T follicular helper cell (primary cell): ENCODE results near the gene HIGD1A.

Experiments used
- DNase-seq: peaks from one replicate; pipeline ENCODE4 v3.0.0-alpha.2; 2020; ENCODE audit warnings: low read depth
- total RNA-seq, 2 experiments: gene quantifications; one replicate each; lab custom pipeline; 2026; lab: John Stamatoyannopoulos, UW

Gene HIGD1A
- 15.4 to 30.4 reads per million in 2 experiments for total RNA-seq

DNA sequence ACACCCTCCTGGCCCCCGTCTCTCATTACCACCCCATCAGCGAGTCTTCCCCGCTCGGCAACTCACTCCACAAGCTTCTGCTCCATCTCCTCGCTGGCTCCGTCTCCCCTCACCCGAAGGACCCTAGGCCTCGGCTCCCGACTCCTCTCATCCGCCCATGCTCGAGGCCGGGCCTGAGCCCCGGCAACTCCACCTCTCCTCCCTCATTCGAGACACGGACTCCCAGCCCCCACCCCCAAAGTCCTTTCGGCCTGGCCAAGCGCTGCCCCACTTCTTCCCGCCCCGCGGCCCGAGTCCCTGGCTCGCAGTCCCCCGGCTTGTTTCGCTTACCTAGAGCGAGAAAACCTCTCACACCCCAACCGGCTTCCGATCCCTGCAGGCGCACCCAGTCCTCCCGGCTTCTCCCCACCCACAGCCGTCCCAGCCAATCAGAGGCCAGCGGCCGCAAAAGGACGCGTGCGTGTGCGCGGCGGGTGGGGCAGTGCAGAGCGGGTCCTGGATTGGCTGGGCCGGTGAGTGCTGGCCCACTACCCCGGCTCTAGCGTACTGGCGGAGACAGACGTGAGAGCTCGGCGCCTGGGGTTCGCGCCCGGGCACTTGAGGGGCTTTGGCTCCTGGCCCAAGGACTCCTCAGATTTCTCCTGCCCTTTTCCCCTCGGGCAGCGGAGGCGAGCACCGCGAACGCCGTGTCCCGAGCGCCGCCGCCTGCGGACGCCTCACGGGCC lies at the start of gene HIGD1A:
TSS of gene HIGD1A (minus strand) at position 385 of the 725 bp plus-strand sequence. CDS start 10,237 bp downstream, outside the sequence.
- DNase-seq = peak; percentile 89

DNA sequence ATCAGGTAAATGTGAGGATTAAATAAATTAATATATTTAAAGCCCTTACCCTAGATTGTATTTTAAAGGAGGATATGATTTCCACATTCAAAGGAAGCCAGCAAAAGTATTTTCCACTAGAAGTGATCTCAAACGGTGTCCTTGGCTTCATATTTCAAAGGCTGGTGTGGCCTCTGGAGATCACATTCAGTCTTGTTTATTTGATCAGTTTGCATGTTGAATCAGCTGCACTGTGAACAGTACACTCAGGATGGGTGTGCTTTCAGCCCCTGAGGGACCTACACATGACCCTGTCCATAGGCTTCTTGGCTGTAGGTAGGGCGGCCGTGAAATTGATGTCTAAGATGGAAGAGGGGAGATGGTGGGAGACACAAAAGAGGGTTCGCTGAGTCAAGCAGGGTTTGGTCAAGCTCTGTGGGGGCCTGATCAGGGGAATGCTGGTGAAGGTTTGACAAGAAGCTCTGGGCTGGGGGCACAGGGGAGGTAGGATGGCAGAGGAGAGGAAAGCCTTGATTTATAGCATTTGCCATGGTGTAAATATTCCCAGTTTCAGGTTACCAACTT lies 49.5 kb upstream of the HIGD1A start:
- no peak for DNase-seq

DNA sequence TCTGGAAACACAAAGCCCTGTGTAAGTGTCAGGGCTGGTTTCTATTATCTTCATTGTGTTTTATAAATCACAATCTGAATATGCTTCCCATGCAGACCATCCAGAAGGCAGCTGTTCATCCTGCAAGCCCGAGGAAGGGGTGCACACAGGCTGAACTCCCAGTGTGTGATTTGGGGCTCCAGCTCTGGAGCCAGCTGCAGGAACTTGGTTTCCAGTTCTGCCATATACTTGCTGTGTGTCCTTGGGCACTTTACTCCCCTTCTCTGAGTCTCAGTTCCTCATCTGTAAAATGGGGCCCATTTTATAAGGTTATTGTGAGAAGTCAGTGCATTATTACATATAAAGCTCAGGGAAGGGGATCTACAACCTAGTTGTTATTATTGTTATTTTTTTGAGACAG lies 48.8 kb upstream of the HIGD1A start:
- no peak for DNase-seq

DNA sequence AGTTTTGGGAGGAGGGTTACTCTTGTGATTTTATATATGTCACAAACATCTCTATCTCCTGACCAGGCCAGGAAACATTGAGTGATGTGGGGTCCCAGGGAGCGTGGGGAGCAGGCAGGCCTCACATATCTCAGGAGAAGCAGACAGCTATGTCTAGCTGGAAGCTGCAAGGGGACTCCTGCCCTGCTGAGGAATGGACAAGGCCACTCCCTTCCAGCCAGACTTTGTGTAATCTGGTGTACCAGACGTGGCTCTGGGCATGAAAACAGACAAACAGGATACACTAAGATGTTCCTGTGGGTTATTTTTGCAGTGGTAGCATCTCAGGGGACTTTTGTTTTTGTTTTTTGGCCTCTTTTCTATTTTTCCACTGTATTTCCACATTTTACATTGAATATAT lies 48.2 kb upstream of the HIGD1A start:
- no peak for DNase-seq

DNA sequence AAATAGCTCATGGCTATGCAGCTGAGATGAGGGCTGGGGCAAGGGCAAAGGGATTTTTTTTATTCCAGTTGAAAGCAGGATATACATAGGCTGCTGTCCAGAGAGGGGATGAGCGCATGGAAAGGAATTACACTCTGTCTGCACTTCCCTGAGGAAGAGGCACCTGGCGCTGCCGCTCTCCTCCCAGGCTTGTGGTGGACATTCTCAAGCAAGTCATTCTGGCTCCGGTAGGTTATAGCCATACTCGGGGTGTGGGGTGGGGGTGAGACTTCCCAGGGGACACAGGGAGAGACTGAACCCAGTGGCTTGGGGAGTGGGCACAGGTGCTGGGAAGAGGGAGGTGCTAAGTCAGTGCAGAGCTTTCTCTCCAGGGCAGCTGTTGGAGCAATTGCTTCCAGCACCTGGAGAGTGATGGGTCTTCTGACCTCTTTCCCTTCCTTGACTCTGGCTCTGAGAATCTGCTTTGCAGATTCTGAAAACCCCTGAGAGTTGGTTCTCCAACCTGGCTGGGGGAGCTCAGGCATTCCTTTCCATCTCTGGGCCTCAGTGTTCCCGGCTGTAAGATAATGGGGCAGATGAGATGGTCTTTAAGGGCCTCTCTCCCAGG lies 47.0 kb upstream of the HIGD1A start:
- DNase-seq = no peak

DNA sequence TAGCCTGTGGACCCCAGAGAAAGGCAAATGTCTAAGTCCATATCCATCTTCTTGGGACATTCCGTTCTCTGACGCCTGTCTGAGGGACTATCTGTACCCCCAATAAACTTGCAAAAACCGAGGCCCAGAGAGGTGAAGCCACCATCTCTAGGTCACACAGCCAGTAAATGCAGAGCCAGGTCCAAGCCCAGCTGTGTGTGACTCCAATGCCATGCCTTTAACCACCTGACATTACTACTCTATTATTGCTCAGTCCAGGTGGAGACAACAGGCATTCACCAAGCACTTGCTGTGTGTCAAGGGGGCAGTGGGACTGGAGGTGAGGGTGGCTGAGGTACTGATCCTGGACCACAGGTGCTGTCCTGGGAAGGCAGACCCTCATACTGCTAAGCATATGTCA lies 46.0 kb upstream of the HIGD1A start:
- DNase-seq = no peak

DNA sequence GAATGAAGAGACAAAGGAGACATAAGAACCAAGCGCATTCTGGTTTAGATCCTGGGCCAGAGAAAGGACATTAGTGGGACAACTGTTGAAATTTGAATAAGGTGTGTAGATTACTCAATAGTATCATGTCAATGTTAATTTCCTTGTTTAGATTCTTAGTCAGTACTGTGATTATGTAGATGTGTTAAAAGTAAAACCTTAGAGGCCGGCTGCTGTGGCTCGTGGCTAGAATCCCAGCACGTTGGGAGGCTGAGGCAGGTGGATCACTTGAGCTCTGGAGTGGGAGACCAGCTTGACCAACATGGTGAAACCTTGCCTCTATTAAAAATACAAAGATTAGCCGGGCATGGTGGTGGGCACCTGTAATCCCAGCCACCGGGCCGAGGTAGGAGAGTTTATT lies 44.7 kb upstream of the HIGD1A start:
- DNase-seq = no peak

DNA sequence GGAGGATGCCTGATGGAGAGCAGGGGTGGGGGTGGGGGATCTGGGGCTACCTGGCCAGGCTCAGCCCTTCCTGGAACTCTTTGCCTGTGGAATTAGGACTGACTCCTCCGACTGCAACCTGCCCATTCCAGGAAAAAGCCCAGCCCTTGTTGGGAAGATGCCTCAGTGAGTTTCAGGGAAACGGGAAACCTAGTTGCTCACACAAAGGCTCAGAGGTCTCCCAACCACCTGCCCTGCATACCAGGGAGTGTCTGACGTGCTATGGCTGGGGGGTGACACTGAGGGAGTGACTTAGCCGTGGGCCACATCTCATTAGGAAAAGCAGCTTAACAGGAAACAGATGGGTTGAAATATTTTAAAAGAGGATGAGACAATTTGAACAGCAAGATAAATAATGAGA lies 43.4 kb upstream of the HIGD1A start:
- no peak for DNase-seq

DNA sequence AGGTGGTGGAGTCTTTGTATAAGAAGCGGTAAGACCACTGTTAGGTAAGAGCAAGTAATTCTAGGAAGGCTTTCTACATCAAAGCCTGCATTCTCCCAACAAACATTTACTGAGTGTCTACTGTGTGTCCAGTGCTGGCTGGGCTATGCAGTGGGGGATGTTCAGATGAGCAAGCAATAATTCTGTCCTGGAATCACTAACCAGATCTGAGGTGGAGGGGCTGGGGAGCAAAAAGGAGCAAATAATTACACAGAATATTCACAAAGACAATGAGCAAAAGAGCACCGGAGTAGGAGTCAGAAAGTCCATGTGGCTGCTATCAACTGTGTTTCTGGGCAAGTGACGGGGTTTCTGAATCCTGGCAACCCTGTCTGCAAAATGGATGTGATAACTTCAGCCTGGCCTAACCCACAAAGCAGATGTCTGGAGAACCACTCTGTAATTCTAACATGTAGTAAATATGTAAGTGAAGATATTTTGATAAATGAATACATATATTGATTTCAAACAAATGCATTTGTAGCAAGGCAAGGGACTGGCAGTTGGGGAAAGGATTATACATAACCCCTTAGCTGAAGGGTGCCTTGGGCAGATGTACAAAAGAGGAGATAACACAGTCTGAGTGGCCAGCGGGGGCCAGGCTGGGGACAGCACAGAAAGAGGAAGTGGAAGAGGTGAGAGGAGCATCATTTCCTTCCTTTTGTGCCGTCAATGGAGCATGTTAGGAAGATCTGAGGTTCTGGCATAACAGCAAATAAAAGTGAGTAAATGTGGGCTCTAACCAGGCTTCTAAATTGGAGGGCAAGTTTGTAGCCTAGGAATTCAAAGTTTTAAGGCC lies 42.6 kb upstream of the HIGD1A start:
- no peak for DNase-seq

DNA sequence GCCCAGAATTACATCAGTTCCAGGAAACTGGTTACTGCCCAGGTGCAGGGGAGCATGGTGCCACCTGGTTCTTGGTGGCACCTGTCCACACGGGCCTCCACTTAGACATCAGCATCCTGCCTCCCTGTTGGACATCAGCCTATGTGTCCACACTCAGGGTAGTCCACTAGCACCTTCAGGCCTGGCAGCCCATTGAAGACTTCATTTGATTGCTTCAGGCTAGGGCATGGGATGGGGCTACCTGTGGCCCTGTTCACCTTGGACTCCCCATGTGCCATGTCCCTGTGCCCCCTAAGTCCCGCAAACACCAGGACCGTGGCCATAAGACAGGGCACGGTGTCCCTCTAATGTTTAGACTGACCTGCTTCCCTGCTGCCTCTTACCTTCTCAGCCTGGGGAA lies 40.5 kb upstream of the HIGD1A start:
- DNase-seq = no peak

DNA sequence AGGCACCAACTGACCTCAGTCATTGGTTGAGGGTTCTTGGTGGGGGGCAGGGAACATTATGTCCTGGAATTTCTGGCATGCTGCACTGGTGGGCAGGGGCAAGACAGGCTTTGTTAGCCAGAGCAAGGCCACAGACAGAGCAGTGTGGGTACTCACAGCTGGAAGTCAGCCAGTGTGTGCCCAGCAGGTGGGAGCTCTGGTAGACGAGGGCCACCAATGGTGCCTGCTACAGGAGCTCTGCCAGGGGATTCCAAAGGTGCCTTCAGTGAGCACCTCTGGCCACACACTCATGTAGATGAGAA lies 40.1 kb upstream of the HIGD1A start:
- no peak for DNase-seq

DNA sequence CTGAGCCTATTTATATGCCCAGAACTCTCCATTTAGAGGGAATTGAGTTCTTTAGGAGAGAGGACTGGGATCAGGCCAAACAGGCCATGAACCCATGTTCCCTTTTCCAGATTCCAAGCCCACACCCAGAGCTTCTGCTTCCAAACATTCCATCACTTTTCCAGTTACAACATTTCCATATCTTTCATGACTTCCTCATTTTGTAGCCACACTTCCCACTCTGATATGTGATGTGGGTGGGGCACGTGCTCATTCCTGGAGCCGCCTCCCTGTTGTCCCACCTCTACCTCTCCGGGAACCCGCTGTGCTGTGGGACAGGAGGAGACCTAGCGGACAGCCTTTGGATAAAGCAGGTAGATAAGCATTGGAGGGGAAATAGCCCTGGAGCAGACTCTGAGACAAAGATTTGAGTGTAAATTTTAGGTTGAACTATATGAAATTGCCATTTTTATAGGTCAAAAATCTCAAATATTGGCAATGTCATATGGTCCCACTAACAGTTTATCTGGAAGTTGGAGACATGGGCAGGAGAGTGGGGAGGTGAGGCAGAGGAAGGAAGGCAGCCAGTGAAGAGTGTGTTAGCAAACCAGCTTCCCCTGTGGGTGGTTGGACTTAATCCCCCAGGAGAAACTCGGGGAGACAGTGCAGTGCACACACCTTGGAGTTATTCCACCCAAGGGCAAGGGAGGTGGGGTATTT lies 39.6 kb upstream of the HIGD1A start:
- no peak for DNase-seq

DNA sequence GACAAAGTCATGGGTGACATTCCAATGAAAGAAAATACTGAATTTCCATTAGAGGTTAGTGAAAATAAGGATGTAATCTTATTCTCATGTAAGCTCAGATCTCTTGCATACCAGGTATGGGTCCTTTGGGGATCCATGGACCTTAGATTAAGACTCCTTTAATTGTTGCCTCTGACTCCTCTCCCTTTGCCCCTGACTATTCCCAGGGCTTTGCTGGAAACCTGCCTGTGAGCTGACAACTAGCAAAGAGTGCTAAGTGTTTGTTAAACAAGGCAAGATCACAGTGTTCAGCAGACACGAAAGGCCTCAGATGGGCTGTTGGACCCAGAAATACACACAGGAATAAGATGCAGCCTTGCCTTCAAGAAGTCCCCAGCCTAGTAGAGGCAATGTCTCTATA lies 37.0 kb upstream of the HIGD1A start:
- no peak for DNase-seq

DNA sequence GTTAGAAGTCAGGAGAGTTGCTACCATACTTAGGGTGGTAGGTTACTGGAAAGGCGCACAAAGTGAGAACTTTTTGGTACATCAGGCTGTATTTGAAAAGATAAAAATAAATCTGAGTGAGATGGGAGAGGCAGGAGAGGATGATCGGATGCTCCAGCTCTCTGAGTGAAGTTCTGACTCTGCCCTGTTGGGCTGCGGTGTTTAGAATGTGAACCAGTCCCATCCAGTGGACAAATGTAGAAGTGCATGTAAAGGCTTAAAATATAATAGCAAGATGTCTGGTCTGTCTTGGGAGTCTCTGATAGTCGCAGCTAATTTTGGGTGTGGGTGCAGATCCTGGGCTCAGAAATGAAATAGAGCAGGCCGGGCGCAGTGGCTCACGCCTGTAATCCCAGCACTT lies 35.3 kb upstream of the HIGD1A start:
- peak; percentile 1 for DNase-seq

DNA sequence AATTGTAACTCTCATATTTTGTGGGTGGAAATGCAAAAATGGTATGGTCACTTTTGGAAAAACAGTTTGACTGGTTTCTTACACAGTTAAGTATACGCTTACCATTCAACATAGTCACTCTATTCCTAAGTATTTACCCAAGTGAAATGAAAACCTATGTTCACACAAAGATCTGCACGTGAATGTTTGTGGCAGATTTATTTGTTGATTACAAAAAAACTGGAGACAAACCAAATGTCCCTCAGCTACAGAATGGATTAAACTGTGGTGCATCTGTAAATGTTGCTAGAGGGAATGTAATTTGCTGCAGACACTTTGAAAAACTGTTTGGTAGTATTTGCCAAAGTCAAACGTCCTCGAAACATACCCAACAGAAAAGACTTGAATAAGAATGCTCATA lies 34.3 kb upstream of the HIGD1A start:
- DNase-seq = no peak

DNA sequence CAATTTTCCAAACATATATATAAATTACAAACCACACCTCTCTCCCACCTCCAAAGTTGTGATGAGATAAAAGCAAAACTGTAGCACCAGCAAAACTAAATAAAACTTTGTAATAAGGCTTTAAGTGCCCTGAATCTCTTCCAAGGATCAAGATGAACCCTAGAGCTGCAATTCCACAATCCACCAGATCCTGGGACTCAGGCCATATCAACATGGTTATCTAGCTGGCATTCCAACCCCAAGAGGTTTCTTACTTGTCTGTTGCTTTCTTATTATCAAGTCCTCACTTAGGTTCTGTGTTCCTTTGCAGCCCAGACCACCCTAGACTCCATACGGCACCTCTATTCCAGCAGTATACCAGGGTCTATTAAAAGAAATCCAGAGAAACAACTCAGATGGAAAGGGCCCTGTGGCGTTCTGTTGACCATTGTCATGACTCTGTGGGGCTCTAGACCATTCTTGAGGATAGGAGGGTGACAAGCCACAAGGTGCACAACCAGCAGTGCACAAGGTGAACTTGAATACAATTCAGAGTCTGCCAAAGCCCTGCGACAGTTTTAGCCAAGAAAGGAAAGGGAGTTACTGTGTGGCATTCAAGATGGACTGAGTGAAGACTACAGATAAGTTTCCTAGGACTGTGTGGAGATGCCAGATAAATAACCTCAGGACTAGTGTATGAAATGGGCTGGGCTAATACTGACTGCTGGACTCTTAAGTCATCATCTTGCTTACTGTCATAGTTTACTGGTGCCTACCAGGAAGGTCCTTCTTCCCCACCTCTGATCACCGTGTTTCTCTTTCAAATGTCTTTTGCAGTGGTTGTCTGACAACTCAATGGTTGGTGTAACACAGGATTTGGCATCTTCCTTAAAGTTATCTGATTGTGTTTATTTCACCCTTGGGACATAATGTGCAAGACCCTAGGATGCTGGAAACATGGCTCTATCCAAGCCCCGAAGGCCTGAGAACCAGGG lies 32.1 kb upstream of the HIGD1A start:
- DNase-seq = no peak

DNA sequence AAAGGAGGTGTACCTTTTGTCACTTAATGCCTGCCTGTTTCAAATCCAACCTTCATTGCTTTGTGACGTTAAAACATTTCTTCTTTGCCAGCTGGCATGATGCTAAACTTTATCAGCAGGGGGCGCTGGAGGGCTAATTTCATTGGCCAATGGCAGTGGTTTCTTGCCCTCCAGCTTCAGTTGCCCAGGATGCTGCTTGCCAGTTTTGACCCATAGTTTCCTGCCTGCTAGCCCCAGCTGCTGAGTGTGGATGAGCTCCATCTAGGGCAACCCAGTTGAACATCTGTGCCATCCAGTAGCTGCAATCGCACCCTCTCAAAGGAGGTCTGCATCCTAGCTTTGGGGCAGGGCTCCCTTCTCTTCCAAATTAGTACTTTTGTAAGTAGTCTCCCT lies 27.0 kb upstream of the HIGD1A start:
- peak; percentile 41 for DNase-seq

DNA sequence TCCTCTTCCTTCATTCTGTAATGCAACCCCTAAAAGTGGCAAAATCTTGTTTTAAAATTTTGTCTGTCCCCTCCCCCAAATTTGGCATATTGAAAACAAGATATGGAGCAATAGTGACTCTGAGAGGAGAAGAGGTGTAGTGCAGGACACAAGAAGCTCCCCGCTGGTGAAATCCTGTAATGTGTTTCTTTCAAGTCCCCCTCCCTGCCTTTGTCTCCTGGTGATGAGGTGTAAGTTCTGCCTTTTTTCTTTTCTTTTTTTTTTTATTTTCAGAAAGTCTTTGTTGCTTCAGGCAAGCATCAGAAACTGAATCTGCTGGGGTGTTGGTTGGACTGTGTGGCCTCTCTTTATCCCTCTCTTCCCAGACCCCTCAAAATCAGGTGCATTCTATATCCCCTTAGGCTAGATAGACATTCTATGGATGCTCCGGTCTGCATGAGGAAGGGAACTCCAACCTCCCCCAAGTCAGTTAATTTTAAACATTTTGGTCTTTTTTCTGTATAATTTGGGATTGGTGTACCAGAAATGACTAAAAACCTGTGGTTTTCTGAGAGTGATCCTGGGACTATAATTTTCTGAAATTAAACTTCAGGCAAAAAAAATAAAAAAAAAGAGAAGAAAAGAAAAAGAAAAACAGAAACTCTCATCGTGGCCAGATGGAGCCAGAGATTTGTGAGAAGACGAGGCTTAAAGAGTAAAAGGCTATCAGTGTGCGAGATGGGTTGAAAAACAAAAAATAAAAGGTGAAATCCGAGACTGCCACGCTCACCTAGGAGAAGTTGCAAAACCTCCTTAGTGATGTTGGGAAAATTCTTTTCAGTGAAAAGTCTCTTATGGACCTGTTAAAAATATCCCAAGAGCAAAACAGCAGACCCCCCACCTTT lies 26.4 kb upstream of the HIGD1A start:
- DNase-seq = no peak

DNA sequence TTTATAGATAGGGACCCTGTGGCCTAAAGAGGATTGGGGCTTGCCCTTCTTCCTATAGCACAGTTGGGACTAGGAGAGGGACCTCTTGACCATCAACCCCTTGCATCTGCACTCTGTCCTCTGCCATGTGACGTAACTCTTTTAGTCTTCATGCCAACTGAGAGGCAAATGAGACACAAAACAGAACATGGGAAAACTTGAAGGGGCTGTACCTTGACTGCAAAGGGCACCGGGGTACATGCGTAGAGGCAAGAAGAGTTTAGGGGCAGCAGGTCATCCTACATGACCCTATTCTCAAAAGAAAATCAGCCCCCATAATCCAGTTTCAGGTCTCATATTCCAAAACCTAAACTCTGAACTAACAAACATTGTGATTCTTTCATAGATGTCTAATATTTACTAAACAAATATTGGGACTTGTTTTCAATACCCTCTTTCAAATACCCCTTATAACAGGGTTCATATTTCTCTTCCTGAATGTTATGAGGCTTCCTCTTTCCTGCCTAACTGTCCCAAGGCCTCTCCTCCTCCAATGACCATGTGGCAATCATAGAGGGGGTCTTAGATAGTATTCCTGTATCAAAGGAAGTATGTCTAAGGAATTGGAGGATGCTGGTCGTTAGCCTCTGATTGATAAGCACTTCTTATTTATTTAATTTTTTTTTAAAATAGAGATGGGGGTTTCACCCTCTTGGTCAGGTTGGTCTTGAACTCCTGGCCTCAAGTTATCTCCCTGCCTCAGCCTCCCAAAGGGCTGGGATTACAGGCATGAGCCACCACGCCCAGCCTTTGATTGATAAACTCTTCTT lies 25.5 kb upstream of the HIGD1A start:
- no peak for DNase-seq
